Islet of Langerhans (tissue), 1 donor: ENCODE measurements around the gene HLA-DPA1.

ENCODE experiments used
- FAIRE-seq: peaks from one replicate; lab custom pipeline; 2011; peaks lifted over from hg19 to GRCh38; lab: Jason Lieb, UNC

The HLA-DPA1 gene

DNA sequence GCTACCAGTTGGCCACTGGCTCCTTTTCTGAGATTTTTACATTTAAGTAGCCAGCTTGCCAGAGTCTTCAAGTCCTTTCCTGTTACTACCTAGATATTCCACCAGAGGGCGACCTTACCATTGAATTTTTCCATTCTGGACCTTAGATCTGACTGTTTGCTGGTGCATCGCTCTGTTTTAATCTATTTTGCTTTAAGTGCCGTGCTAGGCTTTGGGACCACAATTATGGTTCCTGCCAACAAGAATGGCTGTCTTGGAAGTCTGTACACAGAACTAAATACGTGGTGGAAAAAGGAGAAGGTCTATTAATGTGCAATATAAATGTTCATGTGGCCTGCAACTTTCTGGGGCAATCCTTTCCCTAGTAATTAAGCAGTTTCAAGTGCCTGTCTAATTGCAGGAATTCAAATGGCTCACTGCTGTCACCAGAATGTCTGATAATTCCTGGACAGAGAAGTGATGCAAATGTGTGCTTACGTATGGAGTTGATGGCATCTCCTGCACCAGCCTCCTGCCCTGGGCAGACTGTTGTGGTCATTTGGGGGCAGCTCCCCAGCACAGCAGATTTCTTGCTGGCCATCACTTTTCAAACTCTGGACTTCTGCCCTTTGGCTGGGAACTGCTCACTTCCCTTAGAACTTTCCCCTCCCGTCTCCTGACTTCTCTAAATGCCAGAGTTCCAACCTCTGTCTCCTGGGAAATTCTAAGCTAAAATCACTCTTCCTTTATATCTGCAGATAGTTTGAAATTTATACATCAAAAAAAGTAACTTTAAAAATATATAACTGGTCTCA, 58.4 kb downstream of the HLA-DPA1 start:
- peak; percentile 97 for FAIRE-seq
